Transverse colon (tissue), 4 donors: ENCODE measurements around the gene PYGL.

Source experiments
- CTCF ChIP-seq, 5 experiments: fragments of 200-600 bp in 3 of 5; fragments of 450-650 bp in 2 of 5; sonication (generic) in 3 of 5; IDR thresholded peaks; 1 replicate in 2 of 5; 2 replicates in 3 of 5; pipeline ENCODE4 v1.5.1; 2016 to 2017; ENCODE audit warnings: antibody characterized with exemption in 5 of 5, inconsistent platforms in 3 of 5, mild to moderate bottlenecking in 2 of 5, moderate library complexity in 1 of 5
- EP300 ChIP-seq: sonication (generic); formaldehyde crosslinking; IDR thresholded peaks from one replicate; pipeline ENCODE4 v1.6.1; 2017; ENCODE audit warnings: antibody characterized with exemption, low read depth
- POLR2A ChIP-seq: fragments of 450-650 bp; IDR thresholded peaks from one replicate; pipeline ENCODE4 v1.6.1; 2016; ENCODE audit warnings: antibody characterized with exemption, mild to moderate bottlenecking, moderate library complexity
- POLR2AphosphoS5 ChIP-seq, 3 donors: sonication (generic); formaldehyde crosslinking; IDR thresholded peaks; one replicate each; pipeline ENCODE4 v1.6.1; 2016; ENCODE audit warnings: antibody characterized with exemption in 3 of 3

- TF ChIP-seq CTCF (IDR thresholded peaks at IDR 0.05) (no peak), POLR2AphosphoS5 (IDR thresholded peaks at IDR 0.05) (no peak), POLR2A (no peak), EP300 (no peak)
These were observed 28.5 kb upstream of the PYGL start for GRCh38 chr14:50972734-50973133.
